OCI-LY1 (cell line): ENCODE data around the gene PSAP.

Experiments used
- CTCF ChIP-seq: fragments of 200-600 bp; sonication (generic), shearing (Covaris generic); IDR thresholded peaks from 2 replicates; pipeline ENCODE4 v1.5.1; 2017; ENCODE audit warnings: mild to moderate bottlenecking, antibody characterized with exemption, low read length, moderate library complexity, mixed read lengths
- EZH2 ChIP-seq: fragments of 200-600 bp; sonication (generic), shearing (Covaris generic); IDR thresholded peaks from 2 replicates; pipeline ENCODE4 v1.8.0; 2017; ENCODE audit warnings: borderline replicate concordance, mixed run types, mild to moderate bottlenecking, antibody characterized with exemption, low read length, moderate library complexity, mixed read lengths

GRCh38 chr10:71893920-71894319, 42.9 kb upstream of the PSAP start:
- TF ChIP-seq CTCF (no peak), EZH2 (no peak)
